PC-3 (cell line): Measurements from ENCODE around the gene VAMP7. TPM values are rescaled to one million over a fixed set of nuclear protein-coding genes. Genes with fewer than 3 reads are reported as not detected.
"Not testable (repeated sequence)": the region's sequence is repeated elsewhere in the genome, so short reads cannot be mapped to it uniquely, and the experiment has no call there.

Experiments
- ATAC-seq: fragments of 200-7000 bp; cut with Tn5 transposase; 2 replicates; pipeline ENCODE4 v1.9.1; 2020; ENCODE audit warnings: mild to moderate bottlenecking, moderate library complexity
- BruUV-seq: library from RNA; stranded (reverse); fragments of 400-500 nt; replicated peaks from 2 replicates; lab custom pipeline; 2021; lab: Mats Ljungman, UMichigan
- CTCF ChIA-PET: fragments of 300-600 bp; sonication (Branson Sonifier 250); formaldehyde crosslinking; loops from one replicate; lab custom pipeline; 2022; ENCODE audit warnings: antibody characterized with exemption; lab: Charles Lee
- POLR2A ChIA-PET: fragments of 300-600 bp; sonication (Branson Sonifier 250); formaldehyde crosslinking; loops from one replicate; lab custom pipeline; 2022; ENCODE audit warnings: antibody characterized with exemption; ENCODE audit not compliant: unreplicated experiment; lab: Charles Lee
- DNase-seq: peaks from one replicate; pipeline ENCODE4 v3.0.0-alpha.2; 2015
- H2AFZ ChIP-seq: fragments of 300-600 bp; sonication (generic); 2 replicates; pipeline ENCODE4 v1.6.0; 2016; ENCODE audit warnings: antibody characterized with exemption, low read length
- H3F3A ChIP-seq: fragments of 300-600 bp; sonication (generic); one replicate; pipeline ENCODE4 v1.6.0; 2017; ENCODE audit warnings: antibody characterized with exemption, low read length, control low read depth, mild to moderate bottlenecking; ENCODE audit not compliant: unreplicated experiment
- H3K27ac ChIP-seq: fragments of 300-600 bp; sonication (generic); 2 replicates; pipeline ENCODE4 v1.5.1; 2016; ENCODE audit warnings: mild to moderate bottlenecking, low read length
- H3K27me3 ChIP-seq: fragments of 300-600 bp; sonication (generic); 2 replicates; pipeline ENCODE4 v1.6.1; 2016; ENCODE audit warnings: low read length, mixed read lengths
- H3K36me3 ChIP-seq: fragments of 300-600 bp; sonication (generic); 2 replicates; pipeline ENCODE4 v1.6.1; 2016; ENCODE audit warnings: low read depth, mixed run types, low read length, mixed read lengths
- H3K4me1 ChIP-seq: fragments of 300-600 bp; sonication (generic); 2 replicates; pipeline ENCODE4 v1.5.1; 2016; ENCODE audit warnings: low read length; ENCODE audit not compliant: insufficient read depth
- H3K4me2 ChIP-seq: fragments of 300-600 bp; sonication (generic); 2 replicates; pipeline ENCODE4 v1.6.0; 2016; ENCODE audit warnings: low read length
- H3K4me3 ChIP-seq: fragments of 300-600 bp; sonication (generic); 2 replicates; pipeline ENCODE4 v1.5.1; 2016; ENCODE audit warnings: mild to moderate bottlenecking, low read length, mixed read lengths
- H3K79me2 ChIP-seq: fragments of 300-600 bp; sonication (generic); 2 replicates; pipeline ENCODE4 v1.6.1; 2017; ENCODE audit warnings: low read length, mixed read lengths
- H3K9ac ChIP-seq: fragments of 300-600 bp; sonication (generic); 2 replicates; pipeline ENCODE4 v1.6.0; 2016; ENCODE audit warnings: mild to moderate bottlenecking, low read length
- H3K9me2 ChIP-seq: fragments of 300-600 bp; sonication (generic); replicated peaks from 2 replicates; pipeline ENCODE4 v1.6.1; 2016; ENCODE audit warnings: mixed run types, low read length, mixed read lengths
- H3K9me3 ChIP-seq: fragments of 300-600 bp; sonication (generic); 2 replicates; pipeline ENCODE4 v1.6.1; 2016; ENCODE audit warnings: low read length, mixed read lengths
- H4K20me1 ChIP-seq: fragments of 300-600 bp; sonication (generic); 2 replicates; pipeline ENCODE4 v1.6.1; 2016; ENCODE audit warnings: low read length, mixed read lengths
- CTCF ChIP-seq: fragments of 300-600 bp; sonication (generic); conservative IDR thresholded peaks from 2 replicates; pipeline ENCODE4 v1.5.1; 2017; ENCODE audit warnings: antibody characterized with exemption, low read depth, mild to moderate bottlenecking, low read length
- EZH2 ChIP-seq: fragments of 300-600 bp; sonication (generic); IDR thresholded peaks from one replicate; pipeline ENCODE4 v1.6.1; 2017; ENCODE audit warnings: antibody characterized with exemption, mild to moderate bottlenecking, low read length; ENCODE audit not compliant: unreplicated experiment
- EZH2phosphoT487 ChIP-seq: fragments of 300-600 bp; sonication (generic); IDR thresholded peaks from 2 replicates; pipeline ENCODE4 v1.6.1; 2018; ENCODE audit warnings: mild to moderate bottlenecking, antibody characterized with exemption, low read length, borderline replicate concordance
- intact Hi-C: fragments of 100-400 bp; cut with micrococcal nuclease; formaldehyde crosslinking; loops from 2 replicates; pipeline ENCODE4 v1.9.0; 2023
- total RNA-seq: library from RNA; depleted of rRNA; stranded (reverse); fragments of >200 nt; gene quantifications from 2 replicates; pipeline ENCODE4 v1.2.3, GENCODE V29; 2014

Gene VAMP7
- total RNA-seq, 1 experiment from 2014 or later = 37.5 TPM

- H2AFZ ChIP-seq = no peak overlapping the region
- CTCF ChIA-PET = no interaction called here
- H3F3A ChIP-seq = no peaks in the 10 kb centered on the region
- H3K4me3 ChIP-seq = no peak overlapping the region
- no peak overlapping the region for H3K9ac ChIP-seq
- ATAC-seq (no peak), DNase-seq (no peak)
- H3K36me3 ChIP-seq = no peaks in the 10 kb centered on the region
- POLR2A ChIA-PET = no interaction called here
- no peak overlapping the region for H3K4me2 ChIP-seq
- no peaks in the 10 kb centered on the region for H3K9me3 ChIP-seq
- no peak for TF ChIP-seq CTCF
- no peak for TF ChIP-seq EZH2
- no peak for TF ChIP-seq EZH2phosphoT487
- BruUV-seq = no TSS peak
- no peaks in the 10 kb centered on the region for H3K79me2 ChIP-seq
- H4K20me1 ChIP-seq = no peaks in the 10 kb centered on the region
- intact Hi-C loops = no loop called here
- H3K27ac ChIP-seq = no peak overlapping the region
- H3K9me2 ChIP-seq = no peaks in the 10 kb centered on the region
- no peaks in the 10 kb centered on the region for H3K4me1 ChIP-seq
- no peaks in the 10 kb centered on the region for H3K27me3 ChIP-seq
These were observed 87.1 kb downstream of the VAMP7 start for GRCh38 chrX:155968326-155968661.

- no peaks in the 10 kb centered on the region for H3K79me2 ChIP-seq
- ChIA-PET CTCF (no interaction called here), POLR2A (no interaction called here)
- no peak overlapping the region for H3K9ac ChIP-seq
- TF ChIP-seq CTCF (no peak), EZH2phosphoT487 (no peak), EZH2 (no peak)
- no TSS peak for BruUV-seq
- H3K4me3 ChIP-seq = no peak overlapping the region
- ATAC-seq (no peak), DNase-seq (no peak)
- H3K4me1 ChIP-seq = no peaks in the 10 kb centered on the region
- H3F3A ChIP-seq = no peaks in the 10 kb centered on the region
- no peaks in the 10 kb centered on the region for H3K36me3 ChIP-seq
- no peak overlapping the region for H3K4me2 ChIP-seq
- H3K9me2 ChIP-seq = no peaks in the 10 kb centered on the region
- no peak overlapping the region for H2AFZ ChIP-seq
- H3K27ac ChIP-seq = no peak overlapping the region
- no peaks in the 10 kb centered on the region for H4K20me1 ChIP-seq
- intact Hi-C loops = no loop called here
- H3K9me3 ChIP-seq = no peaks in the 10 kb centered on the region
- no peaks in the 10 kb centered on the region for H3K27me3 ChIP-seq
These were observed 87.6 kb downstream of the VAMP7 start for GRCh38 chrX:155968791-155969190.

- H3K27ac ChIP-seq, intact Hi-C loops, H3K36me3 ChIP-seq, H3K9me2 ChIP-seq, H3K9me3 ChIP-seq, CTCF ChIA-PET, H4K20me1 ChIP-seq, H3K9ac ChIP-seq, POLR2A ChIA-PET, H3K4me1 ChIP-seq, ATAC-seq, H3K27me3 ChIP-seq, BruUV-seq, H3K79me2 ChIP-seq, H3F3A ChIP-seq: not testable (repeated sequence)
- Histone ChIP-seq H3K4me2 (peak overlapping the region; percentile 60), H2AFZ (peak overlapping the region; percentile 55; the same call in 1 of the 2 replicates), H3K4me3 (0 out of 2 replicates have a peak overlapping the region, but pooled peaks have one; percentile 15)
- DNase-seq = peak; percentile 36
- TF ChIP-seq CTCF = peak; percentile 43; the same call in 1 of the 2 replicates
These were observed 90.5 kb downstream of the VAMP7 start for GRCh38 chrX:155971658-155972057.

GRCh38 chrX:155972241-155972640, 91.1 kb downstream of the VAMP7 start:
- H3K27ac ChIP-seq, intact Hi-C loops, H3K9me3 ChIP-seq, H3K9ac ChIP-seq, H3K4me2 ChIP-seq, H3F3A ChIP-seq, H3K4me3 ChIP-seq, BruUV-seq, ATAC-seq, H3K27me3 ChIP-seq, H4K20me1 ChIP-seq, CTCF ChIA-PET, H3K36me3 ChIP-seq, H2AFZ ChIP-seq, H3K9me2 ChIP-seq, H3K4me1 ChIP-seq, H3K79me2 ChIP-seq, POLR2A ChIA-PET, DNase-seq: not testable (repeated sequence)
